ENCODE results near the gene ETHE1.

ETHE1 gene

GRCh38 chr19:43505941-43506340 lies 21.1 kb downstream of the ETHE1 start:
- H3K4me3 ChIP-seq (ENCODE audit: low read length) = no peak overlapping the region
- TF ChIP-seq CTCF (conservative IDR thresholded peaks at IDR 0.05; ENCODE audit: low read length) = no peak
- no peak for DNase-seq (ENCODE audit: low read depth)

- DNase-seq (ENCODE audit: low read depth) = no peak
- no peak overlapping the region for H3K4me3 ChIP-seq (ENCODE audit: low read length)
- TF ChIP-seq CTCF (conservative IDR thresholded peaks at IDR 0.05; ENCODE audit: low read length) = no peak
Measured at GRCh38 chr19:43505186-43505456, 21.9 kb downstream of the ETHE1 start.

GRCh38 chr19:43504426-43505185 lies 22.4 kb downstream of the ETHE1 start, which contains the start of gene PHLDB3:
TSS of gene PHLDB3 (minus strand) at chr19:43504746. CDS start at chr19:43504118, 628 bp downstream.
- TF ChIP-seq CTCF (conservative IDR thresholded peaks at IDR 0.05; ENCODE audit: low read length) = no peak
- DNase-seq (ENCODE audit: low read depth) = peak; percentile 12
- H3K4me3 ChIP-seq (ENCODE audit: low read length) = peak within 1 kb of the TSS; percentile 87

- peak overlapping the region; percentile 87 for H3K4me3 ChIP-seq (ENCODE audit: low read length)
- peak; percentile 84 for DNase-seq (ENCODE audit: low read depth)
- no peak; the same call in 1 of the 2 replicates for TF ChIP-seq CTCF (conservative IDR thresholded peaks at IDR 0.05; ENCODE audit: low read length)
Measured at GRCh38 chr19:43503501-43504425, 23.2 kb downstream of the ETHE1 start.

GRCh38 chr19:43502419-43502976 lies 24.5 kb downstream of the ETHE1 start:
- no peak overlapping the region for H3K4me3 ChIP-seq (ENCODE audit: low read length)
- no peak for DNase-seq (ENCODE audit: low read depth)

More at GRCh38 chr19:43502419-43502976, 24.5 kb downstream of the ETHE1 start:
- no peak for TF ChIP-seq CTCF (conservative IDR thresholded peaks at IDR 0.05; ENCODE audit: low read length)

All from AG10803 (cell line).